ENCODE results near the gene C4orf50. TPM values are rescaled to one million over a fixed set of nuclear protein-coding genes. Genes with fewer than 3 reads are reported as not detected.
A peak's percentile ranks its signal among the peaks of the same experiment; 100 is the strongest.
"Not testable (repeated sequence)": the region's sequence is repeated elsewhere in the genome, so short reads cannot be mapped to it uniquely, and the experiment has no call there.

Gene C4orf50
- total and polyA plus RNA-seq, 9 donors = under 0.01 to 0.02 (median 0.01) TPM; not detected in 4

- H3K4me3 ChIP-seq (ENCODE audit: low read length) = no peak overlapping the region
- H3K9me3 ChIP-seq (replicated peaks; ENCODE audit: control insufficient read depth, low read depth, low read length) = no peaks in the 10 kb centered on the region
- peaks cover 2% of the 10 kb centered on the region for H3K4me1 ChIP-seq (ENCODE audit: control insufficient read depth, insufficient read depth, low read length)
- peaks cover 37% of the 10 kb centered on the region for H3K27me3 ChIP-seq (ENCODE audit: control insufficient read depth, insufficient read depth, low read length)
- no peaks in the 10 kb centered on the region for H3K36me3 ChIP-seq (ENCODE audit: control insufficient read depth, insufficient read depth, low read length)
- 9% methylated on average over 54 of the region's 54 CpGs for WGBS (ENCODE audit: insufficient coverage)
- no peak for DNase-seq
- H3K27ac ChIP-seq (ENCODE audit: low read length) = no peak overlapping the region
Measured at GRCh38 chr4:6008092-6008551, 10.1 kb downstream of the C4orf50 start.

- 77% methylated on average over 4 of the region's 4 CpGs for WGBS (ENCODE audit: insufficient coverage)
- Histone ChIP-seq H3K9me3 (replicated peaks; ENCODE audit: control insufficient read depth, low read depth, low read length) (no peaks in the 10 kb centered on the region), H3K27me3 (ENCODE audit: control insufficient read depth, insufficient read depth, low read length) (peaks cover 37% of the 10 kb centered on the region)
Measured at GRCh38 chr4:6005175-6005574, 13.1 kb downstream of the C4orf50 start.

GRCh38 chr4:6003485-6003884 lies 14.7 kb downstream of the C4orf50 start:
- H3K4me1 ChIP-seq (ENCODE audit: control insufficient read depth, insufficient read depth, low read length); H3K27ac ChIP-seq (ENCODE audit: low read length); H3K36me3 ChIP-seq (ENCODE audit: control insufficient read depth, insufficient read depth, low read length); H3K9me3 ChIP-seq (replicated peaks; ENCODE audit: control insufficient read depth, low read depth, low read length); H3K4me3 ChIP-seq (ENCODE audit: low read length); DNase-seq: not testable (repeated sequence)
- WGBS (ENCODE audit: insufficient coverage) = 76% methylated on average over 1 of the region's 1 CpG
- peaks cover 30% of the 10 kb centered on the region for H3K27me3 ChIP-seq (ENCODE audit: control insufficient read depth, insufficient read depth, low read length)

More at GRCh38 chr4:6005175-6005574, 13.1 kb downstream of the C4orf50 start:
- no peak for DNase-seq
- Histone ChIP-seq H3K4me3 (ENCODE audit: low read length) (no peak overlapping the region), H3K4me1 (ENCODE audit: control insufficient read depth, insufficient read depth, low read length) (no peaks in the 10 kb centered on the region), H3K36me3 (ENCODE audit: control insufficient read depth, insufficient read depth, low read length) (no peaks in the 10 kb centered on the region), H3K27ac (ENCODE audit: low read length) (no peak overlapping the region)

GRCh38 chr4:6002926-6003325 lies 15.3 kb downstream of the C4orf50 start:
- Histone ChIP-seq H3K27me3 (ENCODE audit: control insufficient read depth, insufficient read depth, low read length) (peaks cover 28% of the 10 kb centered on the region), H3K4me3 (ENCODE audit: low read length) (no peak overlapping the region), H3K36me3 (ENCODE audit: control insufficient read depth, insufficient read depth, low read length) (no peaks in the 10 kb centered on the region), H3K4me1 (ENCODE audit: control insufficient read depth, insufficient read depth, low read length) (no peaks in the 10 kb centered on the region), H3K9me3 (replicated peaks; ENCODE audit: control insufficient read depth, low read depth, low read length) (no peaks in the 10 kb centered on the region), H3K27ac (ENCODE audit: low read length) (no peak overlapping the region)
- WGBS (ENCODE audit: insufficient coverage) = 57% methylated on average over 2 of the region's 3 CpGs
- DNase-seq = no peak

- Histone ChIP-seq H3K36me3 (ENCODE audit: control insufficient read depth, insufficient read depth, low read length) (no peaks in the 10 kb centered on the region), H3K4me3 (ENCODE audit: low read length) (no peak overlapping the region), H3K27ac (ENCODE audit: low read length) (no peak overlapping the region), H3K27me3 (ENCODE audit: control insufficient read depth, insufficient read depth, low read length) (peaks cover 24% of the 10 kb centered on the region), H3K4me1 (ENCODE audit: control insufficient read depth, insufficient read depth, low read length) (no peaks in the 10 kb centered on the region), H3K9me3 (replicated peaks; ENCODE audit: control insufficient read depth, low read depth, low read length) (no peaks in the 10 kb centered on the region)
- DNase-seq = no peak
- WGBS (ENCODE audit: insufficient coverage) = 86% methylated on average over 4 of the region's 5 CpGs
Measured at GRCh38 chr4:6002492-6002833, 15.8 kb downstream of the C4orf50 start.

- DNase-seq = no peak
- Histone ChIP-seq H3K9me3 (replicated peaks; ENCODE audit: control insufficient read depth, low read depth, low read length) (no peaks in the 10 kb centered on the region), H3K4me1 (ENCODE audit: control insufficient read depth, insufficient read depth, low read length) (no peaks in the 10 kb centered on the region), H3K27me3 (ENCODE audit: control insufficient read depth, insufficient read depth, low read length) (peaks cover 19% of the 10 kb centered on the region), H3K4me3 (ENCODE audit: low read length) (no peak overlapping the region), H3K27ac (ENCODE audit: low read length) (no peak overlapping the region), H3K36me3 (ENCODE audit: control insufficient read depth, insufficient read depth, low read length) (no peaks in the 10 kb centered on the region)
- 57% methylated on average over 6 of the region's 6 CpGs for WGBS (ENCODE audit: insufficient coverage)
Measured at GRCh38 chr4:6001680-6002491, 16.3 kb downstream of the C4orf50 start.

- no peaks in the 10 kb centered on the region for H3K36me3 ChIP-seq (ENCODE audit: control insufficient read depth, insufficient read depth, low read length)
- peaks cover 2% of the 10 kb centered on the region for H3K4me1 ChIP-seq (ENCODE audit: control insufficient read depth, insufficient read depth, low read length)
- peaks cover 8% of the 10 kb centered on the region for H3K27me3 ChIP-seq (ENCODE audit: control insufficient read depth, insufficient read depth, low read length)
- H3K9me3 ChIP-seq (replicated peaks; ENCODE audit: control insufficient read depth, low read depth, low read length) = no peaks in the 10 kb centered on the region
- WGBS (ENCODE audit: insufficient coverage) = 70% methylated on average over 8 of the region's 9 CpGs
- H3K4me3 ChIP-seq (ENCODE audit: low read length) = no peak overlapping the region
- DNase-seq = no peak
- H3K27ac ChIP-seq (ENCODE audit: low read length) = no peak overlapping the region
Measured at GRCh38 chr4:5999830-6000365, 18.3 kb downstream of the C4orf50 start.

GRCh38 chr4:5999356-5999755 lies 18.9 kb downstream of the C4orf50 start:
- DNase-seq = no peak
- WGBS (ENCODE audit: insufficient coverage) = 98% methylated on average over 4 of the region's 6 CpGs
- H3K27ac ChIP-seq (ENCODE audit: low read length) = no peak overlapping the region
- peaks cover 2% of the 10 kb centered on the region for H3K4me1 ChIP-seq (ENCODE audit: control insufficient read depth, insufficient read depth, low read length)
- H3K4me3 ChIP-seq (ENCODE audit: low read length) = no peak overlapping the region
- no peaks in the 10 kb centered on the region for H3K9me3 ChIP-seq (replicated peaks; ENCODE audit: control insufficient read depth, low read depth, low read length)
- no peaks in the 10 kb centered on the region for H3K36me3 ChIP-seq (ENCODE audit: control insufficient read depth, insufficient read depth, low read length)
- H3K27me3 ChIP-seq (ENCODE audit: control insufficient read depth, insufficient read depth, low read length) = peaks cover 8% of the 10 kb centered on the region

- peak; percentile 65 for DNase-seq
- 3% methylated on average over 9 of the region's 9 CpGs for WGBS (ENCODE audit: insufficient coverage)
- H3K9me3 ChIP-seq (replicated peaks; ENCODE audit: control insufficient read depth, low read depth, low read length) = no peaks in the 10 kb centered on the region
Measured at GRCh38 chr4:5998333-5998936, 19.8 kb downstream of the C4orf50 start.

GRCh38 chr4:5996641-5997040 lies 21.6 kb downstream of the C4orf50 start:
- peaks cover 12% of the 10 kb centered on the region for H3K27me3 ChIP-seq (ENCODE audit: control insufficient read depth, insufficient read depth, low read length)

More at GRCh38 chr4:5998333-5998936, 19.8 kb downstream of the C4orf50 start:
- Histone ChIP-seq H3K27me3 (ENCODE audit: control insufficient read depth, insufficient read depth, low read length) (peaks cover 8% of the 10 kb centered on the region), H3K4me3 (ENCODE audit: low read length) (no peak overlapping the region), H3K27ac (ENCODE audit: low read length) (no peak overlapping the region), H3K36me3 (ENCODE audit: control insufficient read depth, insufficient read depth, low read length) (no peaks in the 10 kb centered on the region), H3K4me1 (ENCODE audit: control insufficient read depth, insufficient read depth, low read length) (peaks cover 2% of the 10 kb centered on the region)

More at GRCh38 chr4:5996641-5997040, 21.6 kb downstream of the C4orf50 start:
- Histone ChIP-seq H3K4me3 (ENCODE audit: low read length) (no peak overlapping the region), H3K9me3 (replicated peaks; ENCODE audit: control insufficient read depth, low read depth, low read length) (no peaks in the 10 kb centered on the region), H3K4me1 (ENCODE audit: control insufficient read depth, insufficient read depth, low read length) (peaks cover 2% of the 10 kb centered on the region), H3K27ac (ENCODE audit: low read length) (no peak overlapping the region), H3K36me3 (ENCODE audit: control insufficient read depth, insufficient read depth, low read length) (no peaks in the 10 kb centered on the region)
- 23% methylated on average over 4 of the region's 4 CpGs for WGBS (ENCODE audit: insufficient coverage)
- peak; percentile 24 for DNase-seq
